Forelimb muscle (tissue), 1 donor: ENCODE data around the gene ZNF618. TPM values are rescaled to one million over a fixed set of nuclear protein-coding genes. Genes with fewer than 3 reads are reported as not detected.

Experiments
- DNase-seq: peaks from one replicate; pipeline ENCODE4 v3.0.0-alpha.2; 2013; ENCODE audit warnings: low read depth
- polyA plus RNA-seq: library from polyadenylated mRNA; unstranded; fragments of 120-200 nt; gene quantifications from one replicate; pipeline ENCODE4 v1.2.1, GENCODE V29; 2013; ENCODE audit not compliant: insufficient read length

Gene ZNF618
- polyA plus RNA-seq, 1 donor, result 13.2 TPM

- DNase-seq, result no peak
Observed at GRCh38 chr9:113957351-113957750, 81.2 kb downstream of the ZNF618 start.

GRCh38 chr9:113957821-113958341 lies 81.8 kb downstream of the ZNF618 start:
- no peak for DNase-seq

GRCh38 chr9:113958556-113958955 lies 82.4 kb downstream of the ZNF618 start:
- no peak for DNase-seq

GRCh38 chr9:113960768-113961167 lies 84.7 kb downstream of the ZNF618 start:
- DNase-seq, result no peak

- no peak for DNase-seq
Observed at GRCh38 chr9:113962396-113962795, 86.3 kb downstream of the ZNF618 start.

GRCh38 chr9:113963017-113963620 lies 87.0 kb downstream of the ZNF618 start:
- no peak for DNase-seq

- no peak for DNase-seq
Observed at GRCh38 chr9:113963696-113964494, 87.8 kb downstream of the ZNF618 start.

- DNase-seq, result peak; percentile 73
Observed at GRCh38 chr9:113964495-113965170, 88.5 kb downstream of the ZNF618 start.

- DNase-seq, result no peak
Observed at GRCh38 chr9:113966394-113966793, 90.3 kb downstream of the ZNF618 start.

GRCh38 chr9:113967380-113967779 lies 91.3 kb downstream of the ZNF618 start:
- no peak for DNase-seq

- no peak for DNase-seq
Observed at GRCh38 chr9:113969343-113969742, 93.2 kb downstream of the ZNF618 start.

- no peak for DNase-seq
Observed at GRCh38 chr9:113973226-113973625, 97.1 kb downstream of the ZNF618 start.

GRCh38 chr9:113973963-113974413 lies 97.9 kb downstream of the ZNF618 start:
- no peak for DNase-seq

GRCh38 chr9:113976915-113977314 lies 100.8 kb downstream of the ZNF618 start:
- no peak for DNase-seq

GRCh38 chr9:113978725-113979342 lies 102.7 kb downstream of the ZNF618 start:
- DNase-seq, result no peak

GRCh38 chr9:113979343-113980127 lies 103.4 kb downstream of the ZNF618 start:
- DNase-seq, result no peak

- DNase-seq, result no peak
Observed at GRCh38 chr9:113984639-113985380, 108.7 kb downstream of the ZNF618 start.

GRCh38 chr9:113985968-113986585 lies 110.0 kb downstream of the ZNF618 start:
- no peak for DNase-seq

GRCh38 chr9:113986931-113987330 lies 110.8 kb downstream of the ZNF618 start:
- no peak for DNase-seq

- no peak for DNase-seq
Observed at GRCh38 chr9:113987526-113987925, 111.4 kb downstream of the ZNF618 start.
